A549 (cell line): ENCODE data around the gene TRIM69.

ENCODE experiments used
- POLR2A ChIP-seq: IDR thresholded peaks from 2 replicates; pipeline ENCODE4 v1.6.1; 2012; ENCODE audit warnings: mild to moderate bottlenecking, low read length
- RCOR1 ChIP-seq: fragments of 150-350 bp; IDR thresholded peaks from 2 replicates; pipeline ENCODE4 v1.6.1; 2014; ENCODE audit warnings: antibody characterized with exemption, low read length, low read depth

DNA sequence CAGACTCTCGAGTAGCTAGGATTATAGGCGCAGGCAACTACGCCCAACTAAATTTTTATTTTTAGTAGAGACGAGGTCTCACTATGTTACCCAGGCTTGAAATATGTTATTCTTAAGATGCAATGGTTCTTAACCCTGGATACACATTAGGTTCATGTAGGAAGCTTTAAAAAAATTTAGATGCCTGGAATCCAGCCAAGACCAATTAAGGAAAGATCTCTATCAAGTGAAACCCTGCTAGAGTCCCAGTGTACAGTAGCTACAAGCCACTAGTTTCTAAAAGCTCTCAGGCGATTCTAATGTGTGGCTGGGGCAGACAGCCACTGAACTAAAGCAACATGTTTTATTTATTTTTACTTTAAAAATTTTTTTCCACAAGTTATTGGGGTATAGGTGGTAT, 33.2 kb downstream of the TRIM69 start:
- TF ChIP-seq RCOR1 = no peak
- TF ChIP-seq POLR2A = no peak
